KOPT-K1 (cell line): ENCODE data around the gene AIPL1.
"Not testable (repeated sequence)": the region's sequence is repeated elsewhere in the genome, so short reads cannot be mapped to it uniquely, and the experiment has no call there.

Experiments
- H3K27ac ChIP-seq: fragments of 200-600 bp; sonication (generic); 2 replicates; pipeline ENCODE4 v1.5.1; 2016; ENCODE audit warnings: antibody characterized with exemption, mild to moderate bottlenecking, low read depth, low read length; ENCODE audit not compliant: poor library complexity, severe bottlenecking
- H3K36me3 ChIP-seq: fragments of 200-600 bp; sonication (generic); 2 replicates; pipeline ENCODE4 v1.5.1; 2017; ENCODE audit warnings: antibody characterized with exemption, mild to moderate bottlenecking, low read length, moderate library complexity; ENCODE audit not compliant: insufficient read depth
- H3K9me3 ChIP-seq: fragments of 200-600 bp; sonication (generic); 2 replicates; pipeline ENCODE4 v1.5.1; 2017; ENCODE audit warnings: antibody characterized with exemption, low read length, mild to moderate bottlenecking; ENCODE audit not compliant: insufficient read depth, poor library complexity, severe bottlenecking

The AIPL1 gene

GRCh38 chr17:6435051-6435450 lies at the start of gene AIPL1:
Gene AIPL1, minus strand, starts transcription at chr17:6435121. Its CDS starts 17 bp downstream, at chr17:6435104.
- no peak within 1 kb of the TSS for H3K27ac ChIP-seq
- H3K9me3 ChIP-seq: peaks cover 16% of the 10 kb centered on the region
- no peaks in the 10 kb centered on the region for H3K36me3 ChIP-seq

- Histone ChIP-seq H3K36me3 (no peaks in the 10 kb centered on the region), H3K9me3 (no peaks in the 10 kb centered on the region), H3K27ac (no peak overlapping the region)
Observed at GRCh38 chr17:6483507-6483906, 48.6 kb upstream of the AIPL1 start.

- H3K27ac ChIP-seq, H3K9me3 ChIP-seq, H3K36me3 ChIP-seq: not testable (repeated sequence)
Observed at GRCh38 chr17:6482796-6483195, 47.9 kb upstream of the AIPL1 start.

GRCh38 chr17:6482105-6482455 lies 47.2 kb upstream of the AIPL1 start:
- no peaks in the 10 kb centered on the region for H3K36me3 ChIP-seq
- H3K9me3 ChIP-seq: no peaks in the 10 kb centered on the region
- H3K27ac ChIP-seq: no peak overlapping the region

GRCh38 chr17:6480303-6480675 lies 45.4 kb upstream of the AIPL1 start:
- Histone ChIP-seq H3K36me3 (no peaks in the 10 kb centered on the region), H3K27ac (no peak overlapping the region), H3K9me3 (no peaks in the 10 kb centered on the region)

GRCh38 chr17:6479622-6480302 lies 44.8 kb upstream of the AIPL1 start:
- Histone ChIP-seq H3K36me3 (no peaks in the 10 kb centered on the region), H3K9me3 (no peaks in the 10 kb centered on the region), H3K27ac (no peak overlapping the region)

GRCh38 chr17:6478486-6478885 lies 43.6 kb upstream of the AIPL1 start:
- no peaks in the 10 kb centered on the region for H3K9me3 ChIP-seq
- H3K36me3 ChIP-seq: no peaks in the 10 kb centered on the region
- no peak overlapping the region for H3K27ac ChIP-seq

- H3K27ac ChIP-seq: no peak overlapping the region
- no peaks in the 10 kb centered on the region for H3K36me3 ChIP-seq
Observed at GRCh38 chr17:6477831-6478383, 43.0 kb upstream of the AIPL1 start.

GRCh38 chr17:6476810-6477179 lies 41.9 kb upstream of the AIPL1 start:
- H3K9me3 ChIP-seq: no peaks in the 10 kb centered on the region
- no peaks in the 10 kb centered on the region for H3K36me3 ChIP-seq
- H3K27ac ChIP-seq: no peak overlapping the region

More at GRCh38 chr17:6477831-6478383, 43.0 kb upstream of the AIPL1 start:
- no peaks in the 10 kb centered on the region for H3K9me3 ChIP-seq

GRCh38 chr17:6476076-6476809 lies 41.3 kb upstream of the AIPL1 start:
- H3K36me3 ChIP-seq: no peaks in the 10 kb centered on the region
- H3K27ac ChIP-seq: no peak overlapping the region
- H3K9me3 ChIP-seq: no peaks in the 10 kb centered on the region

- no peak overlapping the region for H3K27ac ChIP-seq
- no peaks in the 10 kb centered on the region for H3K9me3 ChIP-seq
- no peaks in the 10 kb centered on the region for H3K36me3 ChIP-seq
Observed at GRCh38 chr17:6475411-6475810, 40.5 kb upstream of the AIPL1 start.

- no peaks in the 10 kb centered on the region for H3K36me3 ChIP-seq
- no peaks in the 10 kb centered on the region for H3K9me3 ChIP-seq
- H3K27ac ChIP-seq: no peak overlapping the region
Observed at GRCh38 chr17:6474906-6475305, 40.0 kb upstream of the AIPL1 start.

- H3K27ac ChIP-seq: no peak overlapping the region
- no peaks in the 10 kb centered on the region for H3K36me3 ChIP-seq
- H3K9me3 ChIP-seq: no peaks in the 10 kb centered on the region
Observed at GRCh38 chr17:6474376-6474775, 39.5 kb upstream of the AIPL1 start.

- Histone ChIP-seq H3K36me3 (no peaks in the 10 kb centered on the region), H3K9me3 (no peaks in the 10 kb centered on the region), H3K27ac (no peak overlapping the region)
Observed at GRCh38 chr17:6473128-6473767, 38.3 kb upstream of the AIPL1 start.

- Histone ChIP-seq H3K36me3 (no peaks in the 10 kb centered on the region), H3K27ac (no peak overlapping the region), H3K9me3 (no peaks in the 10 kb centered on the region)
Observed at GRCh38 chr17:6472517-6472916, 37.6 kb upstream of the AIPL1 start.
